Measurements from ENCODE around the gene GALNT2. TPM values are rescaled to one million over a fixed set of nuclear protein-coding genes. Genes with fewer than 3 reads are reported as not detected.

The GALNT2 gene
- polyA plus RNA-seq, 2 of the 4 experiments (the other 2 are of a cell fraction) = 66.9 to 114 TPM

GRCh38 chr1:230185076-230186001 is 118.3 kb downstream of the GALNT2 start:
- H3K4me3 ChIP-seq = peak overlapping the region; percentile 20; the same call in 1 of the 3 replicates
- H3K4me2 ChIP-seq = peak overlapping the region; percentile 84
- CTCF ChIA-PET = interaction anchor here (0.7 to 1.6 kb wide), 5 partner anchors 8 to 1141 kb away, joined by 3 to 4 read pairs (median 3); no protein-coding TSS in a partner anchor
- POLR2A ChIA-PET = interaction anchor here (1.3 kb wide), 1 partner anchor 101 kb away, joined by 4 read pairs; no protein-coding TSS in a partner anchor
- no peak for FAIRE-seq
- H3K4me1 ChIP-seq = peaks cover 26% of the 10 kb centered on the region
- 72% methylated on average over 10 of the region's 10 CpGs for WGBS (ENCODE audit: missing lambda C conversion rate)
- H3K9me3 ChIP-seq = no peaks in the 10 kb centered on the region
- TF ChIP-seq HDAC2 (IDR thresholded peaks at IDR 0.05) = no peak
- TF ChIP-seq NPAS2 (CRISPR knock-in tag; IDR thresholded peaks at IDR 0.05; ENCODE audit: borderline replicate concordance) = no peak
- TF ChIP-seq CBX2 (IDR thresholded peaks at IDR 0.05; ENCODE audit: borderline replicate concordance, low read depth) = no peak
- TF ChIP-seq REST (IDR thresholded peaks at IDR 0.05) = no peak
- no peak for TF ChIP-seq JUN (IDR thresholded peaks at IDR 0.05)
- TF ChIP-seq PHF8 (IDR thresholded peaks at IDR 0.05; ENCODE audit: borderline replicate concordance, low read depth) = no peak
- no peak for TF ChIP-seq HMGXB4 (CRISPR knock-in tag; IDR thresholded peaks at IDR 0.05; ENCODE audit: borderline replicate concordance)
- no peak for TF ChIP-seq SMC3 (IDR thresholded peaks at IDR 0.05)
- no peak for TF ChIP-seq BHLHE40 (IDR thresholded peaks at IDR 0.05; ENCODE audit: low read depth, low read length)
- no peak for TF ChIP-seq CBX8 (IDR thresholded peaks at IDR 0.05)
- TF ChIP-seq KDM1A (IDR thresholded peaks at IDR 0.05; ENCODE audit: low read depth) = no peak
- TF ChIP-seq MAZ (IDR thresholded peaks at IDR 0.05; ENCODE audit: borderline replicate concordance, low read depth, low read length) = no peak
- TF ChIP-seq ATOH8 (CRISPR knock-in tag; IDR thresholded peaks at IDR 0.05; ENCODE audit: low read depth) = no peak
- no peak for TF ChIP-seq HEYL (CRISPR knock-in tag; IDR thresholded peaks at IDR 0.05)
- no peak for TF ChIP-seq MYC (IDR thresholded peaks at IDR 0.05; ENCODE audit: borderline replicate concordance, low read length)
- DNase-seq (ENCODE audit: low read depth in 1 of 2, low spot score in 1 of 2) = peak in 1 of 2 experiments; percentile 17
- H3K27ac ChIP-seq = peak overlapping the region; percentile 63 to 72; a peak in 4 of 6 replicates
- peak; percentile 12 to 26; a peak in 3 of 6 replicates for ATAC-seq

GRCh38 chr1:230186003-230186863 is 119.2 kb downstream of the GALNT2 start:
- Histone ChIP-seq H3K4me1 (peaks cover 26% of the 10 kb centered on the region), H3K27ac (peak overlapping the region; percentile 63 to 72; a peak in 4 of 6 replicates), H3K9me3 (no peaks in the 10 kb centered on the region), H3K4me2 (peak overlapping the region; percentile 84), H3K4me3 (peak overlapping the region; percentile 20; the same call in 1 of the 3 replicates)
- WGBS (ENCODE audit: missing lambda C conversion rate) = 3% methylated on average over 9 of the region's 9 CpGs
- CTCF ChIA-PET = interaction anchor here (1.0 to 1.6 kb wide), 3 partner anchors 9 to 527 kb away, joined by 3 to 4 read pairs (median 3); no protein-coding TSS in a partner anchor
- peak; percentile 68; the same call in 1 of the 2 replicates for TF ChIP-seq FOSL2 (IDR thresholded peaks at IDR 0.05)
- TF ChIP-seq FOSL2 (CRISPR knock-in tag; IDR thresholded peaks at IDR 0.05) = peak; percentile 84
- no peak for TF ChIP-seq HOXB5 (CRISPR knock-in tag; IDR thresholded peaks at IDR 0.05)
- TF ChIP-seq MAX (IDR thresholded peaks at IDR 0.05) = peak; percentile 31; the same call in 1 of the 2 replicates
- peak; percentile 55 for TF ChIP-seq MAFK (IDR thresholded peaks at IDR 0.05; ENCODE audit: partially characterized antibody)
- no peak for TF ChIP-seq CHD4 (IDR thresholded peaks at IDR 0.05; ENCODE audit: borderline replicate concordance)
- TF ChIP-seq NR3C1 (IDR thresholded peaks at IDR 0.05) = no peak
- FAIRE-seq (no peak), DNase-seq (ENCODE audit: low read depth in 1 of 2, low spot score in 1 of 2) (peak; percentile 75 to 87), ATAC-seq (peak; percentile 90 to 94)
- POLR2A ChIA-PET = interaction anchor here (1.3 kb wide), 1 partner anchor 102 kb away, joined by 4 read pairs; no protein-coding TSS in a partner anchor

Data from A549 (cell line).